IPS DF 6.9 (cell line): ENCODE measurements around the gene DYRK3.

Experiments
- DNase-seq: peaks from one replicate; pipeline ENCODE4 v3.0.0-alpha.2; 2013; ENCODE audit warnings: low read depth, low spot score
- H3K27ac ChIP-seq: one replicate; pipeline ENCODE4 v1.5.1; 2013; ENCODE audit warnings: low read length, control low read depth
- H3K27me3 ChIP-seq: 2 replicates; pipeline ENCODE4 v1.6.1; 2013; ENCODE audit warnings: mild to moderate bottlenecking, low read length; ENCODE audit not compliant: control insufficient read depth, insufficient read depth
- H3K36me3 ChIP-seq: 2 replicates; pipeline ENCODE4 v1.6.1; 2013; ENCODE audit warnings: low read length; ENCODE audit not compliant: control insufficient read depth, insufficient read depth
- H3K4me1 ChIP-seq: 2 replicates; pipeline ENCODE4 v1.6.1; 2013; ENCODE audit warnings: low read length; ENCODE audit not compliant: control insufficient read depth, insufficient read depth
- H3K4me3 ChIP-seq: 2 replicates; pipeline ENCODE4 v1.5.1; 2013; ENCODE audit warnings: mild to moderate bottlenecking, low read length
- H3K9me3 ChIP-seq: 2 replicates; pipeline ENCODE4 v1.6.1; 2013; ENCODE audit warnings: low read length, inconsistent platforms; ENCODE audit not compliant: control insufficient read depth, insufficient read depth
- WGBS: extraction: QIAGEN DNeasy Blood & Tissue Kit; methylation state at CpG from one replicate; pipeline ENCODE4 v1.1.7; 2013; ENCODE audit warnings: mixed read lengths, missing lambda C conversion rate; ENCODE audit not compliant: insufficient read length, insufficient coverage; 5-methylcytosine and 5-hydroxymethylcytosine counted together

Gene DYRK3

GRCh38 chr1:206635080-206635977 lies at the start of gene DYRK3:
Gene DYRK3 (plus strand): TSS chr1:206635536. CDS start chr1:206635704, 168 bp downstream.
- Histone ChIP-seq H3K4me3 (peak within 1 kb of the TSS; percentile 77), H3K27ac (no peak within 1 kb of the TSS), H3K36me3 (no peaks in the 10 kb centered on the region), H3K4me1 (peaks cover 2% of the 10 kb centered on the region; the same call in 1 of the 2 replicates), H3K27me3 (no peaks in the 10 kb centered on the region), H3K9me3 (no peaks in the 10 kb centered on the region)
- DNase-seq, result peak; percentile 68
- no CpG with 5 or more reads among the region's 84 CpGs for WGBS

- H3K27ac ChIP-seq, result no peak overlapping the region
- WGBS, result no CpG with 5 or more reads among the region's 13 CpGs
Observed at GRCh38 chr1:206586501-206587445, 48.6 kb upstream of the DYRK3 start.

GRCh38 chr1:206587904-206588303 lies 47.4 kb upstream of the DYRK3 start:
- Histone ChIP-seq H3K36me3 (peaks cover 6% of the 10 kb centered on the region; the same call in 1 of the 2 replicates), H3K4me3 (no peak overlapping the region), H3K9me3 (no peaks in the 10 kb centered on the region), H3K27ac (no peak overlapping the region), H3K4me1 (peaks cover 1% of the 10 kb centered on the region; the same call in 1 of the 2 replicates), H3K27me3 (no peaks in the 10 kb centered on the region)
- WGBS, result no CpG with 5 or more reads among the region's 14 CpGs
- no peak for DNase-seq

More at GRCh38 chr1:206586501-206587445, 48.6 kb upstream of the DYRK3 start:
- H3K36me3 ChIP-seq, result no peaks in the 10 kb centered on the region
- no peak overlapping the region for H3K4me3 ChIP-seq
- no peak for DNase-seq
- H3K9me3 ChIP-seq, result no peaks in the 10 kb centered on the region
- no peaks in the 10 kb centered on the region for H3K27me3 ChIP-seq
- peaks cover 1% of the 10 kb centered on the region; the same call in 1 of the 2 replicates for H3K4me1 ChIP-seq

DNA sequence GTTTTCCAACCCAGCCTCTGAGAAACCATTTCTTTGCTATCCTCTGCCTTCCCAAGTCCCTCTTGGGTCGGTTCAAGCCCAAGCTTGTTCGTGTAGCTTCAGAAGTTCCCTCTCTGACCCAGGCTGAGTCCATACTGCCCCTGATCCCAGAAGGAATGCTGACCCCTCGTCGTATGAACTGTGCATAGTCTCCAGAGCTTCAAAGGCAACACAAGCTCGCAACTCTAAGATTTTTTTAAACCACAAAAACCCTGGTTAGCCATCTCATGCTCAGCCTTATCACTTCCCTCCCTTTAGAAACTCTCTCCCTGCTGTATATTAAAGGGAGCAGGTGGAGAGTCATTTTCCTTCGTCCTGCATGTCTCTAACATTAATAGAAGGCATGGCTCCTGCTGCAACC lies 46.8 kb upstream of the DYRK3 start:
- no CpG with 5 or more reads among the region's 6 CpGs for WGBS

DNA sequence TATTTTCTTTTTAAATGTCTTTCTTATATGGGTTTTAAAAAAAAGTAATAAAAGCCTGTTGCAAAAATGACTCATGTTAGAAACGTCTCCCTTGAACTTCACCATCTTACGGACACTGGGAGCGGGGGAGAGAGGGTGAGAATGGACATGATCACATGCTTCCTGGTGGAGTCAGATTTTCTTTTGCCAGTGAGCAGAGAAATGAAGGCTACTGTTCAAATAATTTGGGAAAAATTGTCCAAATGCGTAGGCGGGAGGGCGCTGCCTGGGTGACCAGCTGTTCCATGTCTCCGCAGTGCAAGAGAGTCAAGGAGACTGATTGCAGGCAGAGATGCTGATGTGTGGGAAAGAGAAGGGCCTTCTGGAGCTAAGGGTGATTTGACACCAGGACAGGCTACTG lies 46.1 kb upstream of the DYRK3 start:
- Histone ChIP-seq H3K4me3 (no peak overlapping the region), H3K9me3 (no peaks in the 10 kb centered on the region), H3K4me1 (no peaks in the 10 kb centered on the region), H3K27me3 (no peaks in the 10 kb centered on the region), H3K36me3 (peaks cover 9% of the 10 kb centered on the region), H3K27ac (no peak overlapping the region)
- WGBS, result no CpG with 5 or more reads among the region's 7 CpGs
- DNase-seq, result no peak

More for the DNA sequence above, 46.8 kb upstream of the DYRK3 start:
- Histone ChIP-seq H3K4me1 (0 out of 2 replicates have a peak, but pooled peaks cover under 1% of the 10 kb centered on the region), H3K4me3 (no peak overlapping the region), H3K36me3 (peaks cover 7% of the 10 kb centered on the region), H3K27me3 (no peaks in the 10 kb centered on the region), H3K27ac (no peak overlapping the region), H3K9me3 (no peaks in the 10 kb centered on the region)
- DNase-seq, result no peak

DNA sequence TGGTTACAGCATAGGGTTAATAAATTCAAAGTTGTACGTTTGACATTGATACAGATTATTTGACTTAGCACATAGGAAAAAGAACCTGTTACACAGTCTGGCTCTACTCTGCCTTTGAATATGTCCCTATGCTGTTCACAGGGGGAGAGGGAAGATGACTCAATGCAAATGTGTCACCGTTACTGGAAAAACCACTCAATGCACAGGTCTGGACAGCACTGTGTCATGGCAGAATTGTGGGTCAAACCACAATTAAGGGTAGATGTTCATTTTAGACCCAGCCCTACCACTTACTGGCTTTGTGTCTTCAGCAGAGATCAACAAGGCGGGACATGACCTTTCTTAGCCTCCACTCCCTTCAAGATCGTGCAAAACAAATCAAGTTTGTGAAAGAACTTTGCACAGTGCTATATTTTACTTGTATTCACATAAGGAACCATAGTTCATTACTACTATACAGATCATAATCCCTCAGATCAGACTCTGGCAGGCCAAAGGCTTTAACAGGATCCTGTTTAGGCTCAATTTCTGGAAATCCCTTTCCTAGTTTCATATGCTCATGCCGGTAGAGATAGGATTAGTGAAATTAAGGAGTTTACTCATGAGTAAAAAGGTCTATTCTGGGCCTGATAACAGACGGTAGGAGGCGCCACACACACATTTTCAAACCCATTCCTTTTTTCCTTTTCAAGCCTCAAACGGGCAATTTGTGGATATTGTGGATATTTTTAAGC lies 45.1 kb upstream of the DYRK3 start:
- Histone ChIP-seq H3K9me3 (no peaks in the 10 kb centered on the region), H3K4me3 (no peak overlapping the region), H3K4me1 (no peaks in the 10 kb centered on the region), H3K27me3 (no peaks in the 10 kb centered on the region), H3K36me3 (peaks cover 9% of the 10 kb centered on the region), H3K27ac (no peak overlapping the region)
- no peak for DNase-seq
- no CpG with 5 or more reads among the region's 8 CpGs for WGBS

DNA sequence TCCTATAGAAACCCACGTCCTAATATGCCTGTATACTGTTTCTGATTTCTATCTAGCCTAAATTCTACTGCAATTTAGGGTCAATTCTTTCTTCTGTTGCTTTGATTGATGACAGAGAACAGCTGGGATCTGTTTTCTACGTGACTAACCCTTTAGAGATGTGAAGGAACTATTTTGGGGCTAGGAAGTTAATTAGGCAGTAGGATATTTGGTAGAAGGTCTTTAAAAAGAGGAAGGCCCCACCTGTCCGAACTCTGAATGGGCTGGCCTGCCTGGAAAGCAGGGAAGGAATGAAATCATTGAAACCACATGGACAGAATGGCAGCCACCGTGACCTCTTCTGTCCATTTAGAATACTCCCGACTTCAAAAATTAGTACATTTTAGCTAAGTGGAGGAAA lies 44.1 kb upstream of the DYRK3 start:
- H3K4me1 ChIP-seq, result no peaks in the 10 kb centered on the region
- no peaks in the 10 kb centered on the region for H3K9me3 ChIP-seq
- peaks cover 9% of the 10 kb centered on the region for H3K36me3 ChIP-seq
- no peak overlapping the region for H3K4me3 ChIP-seq
- no peaks in the 10 kb centered on the region for H3K27me3 ChIP-seq
- H3K27ac ChIP-seq, result no peak overlapping the region
- DNase-seq, result no peak
- no CpG with 5 or more reads among the region's 5 CpGs for WGBS

GRCh38 chr1:206591696-206592095 lies 43.6 kb upstream of the DYRK3 start:
- Histone ChIP-seq H3K4me3 (no peak overlapping the region), H3K27ac (no peak overlapping the region), H3K36me3 (peaks cover 9% of the 10 kb centered on the region), H3K27me3 (no peaks in the 10 kb centered on the region), H3K9me3 (no peaks in the 10 kb centered on the region), H3K4me1 (no peaks in the 10 kb centered on the region)
- no peak for DNase-seq
- no CpG with 5 or more reads among the region's 9 CpGs for WGBS

DNA sequence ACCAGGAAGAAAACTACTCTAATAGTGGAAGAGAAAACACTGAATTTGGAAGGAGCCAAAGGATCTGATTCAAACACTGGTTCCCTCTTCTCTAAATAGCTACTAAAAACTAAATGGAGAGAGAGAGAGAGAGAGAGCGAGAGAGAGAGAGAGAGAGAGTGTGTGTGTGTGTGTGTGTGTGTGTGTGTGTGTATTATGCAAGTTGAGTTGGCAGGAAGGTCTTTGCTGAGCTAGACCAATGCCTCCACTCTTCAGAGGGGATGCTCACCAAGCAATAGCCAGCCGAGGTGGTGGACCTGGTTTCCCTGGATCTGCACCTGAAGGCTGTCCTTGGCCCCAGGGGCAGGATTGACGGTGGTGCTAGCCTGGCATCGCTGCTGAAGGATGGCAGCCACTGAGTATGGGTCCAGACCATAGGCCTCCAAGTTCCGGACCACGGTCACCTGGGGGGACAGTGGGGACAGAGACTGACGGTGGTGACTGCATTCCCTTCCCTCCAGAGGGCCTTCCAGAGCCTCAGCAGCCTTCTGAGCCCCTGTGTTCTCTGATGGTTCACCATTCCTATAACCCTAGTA lies 41.9 kb upstream of the DYRK3 start:
- no CpG with 5 or more reads among the region's 7 CpGs for WGBS
- no peak for DNase-seq

More for the DNA sequence above, 41.9 kb upstream of the DYRK3 start:
- no peaks in the 10 kb centered on the region for H3K27me3 ChIP-seq
- H3K36me3 ChIP-seq, result peaks cover 9% of the 10 kb centered on the region
- H3K27ac ChIP-seq, result no peak overlapping the region
- no peak overlapping the region for H3K4me3 ChIP-seq
- H3K4me1 ChIP-seq, result no peaks in the 10 kb centered on the region
- H3K9me3 ChIP-seq, result no peaks in the 10 kb centered on the region
